OCI-LY1 (cell line): ENCODE data around the gene TUT1.

Experiments used
- H2AFZ ChIP-seq: fragments of 200-600 bp; sonication (generic), shearing (Covaris generic); 2 replicates; pipeline ENCODE4 v1.6.0; 2014; ENCODE audit warnings: antibody characterized with exemption, mild to moderate bottlenecking, low read length
- H3F3A ChIP-seq: fragments of 200-600 bp; sonication (generic), shearing (Covaris generic); 2 replicates; pipeline ENCODE4 v1.6.0; 2014; ENCODE audit warnings: mild to moderate bottlenecking, antibody characterized with exemption, low read length, moderate library complexity; ENCODE audit not compliant: insufficient read depth
- H3K27ac ChIP-seq: fragments of 200-600 bp; sonication (generic); 2 replicates; pipeline ENCODE4 v1.5.1; 2014; ENCODE audit warnings: low read length, mixed run types, mild to moderate bottlenecking, low read depth; ENCODE audit not compliant: poor library complexity, severe bottlenecking
- H3K27me3 ChIP-seq: fragments of 200-600 bp; sonication (generic); 2 replicates; pipeline ENCODE4 v1.6.0; 2014; ENCODE audit warnings: antibody characterized with exemption, mild to moderate bottlenecking, low read length, moderate library complexity; ENCODE audit not compliant: insufficient read depth
- H3K36me3 ChIP-seq: fragments of 200-600 bp; sonication (generic); 2 replicates; pipeline ENCODE4 v1.6.1; 2014; ENCODE audit warnings: mild to moderate bottlenecking, antibody characterized with exemption, low read length, moderate library complexity, mixed read lengths; ENCODE audit not compliant: insufficient read depth
- H3K4me1 ChIP-seq: fragments of 200-600 bp; sonication (generic); 2 replicates; pipeline ENCODE4 v1.5.1; 2014; ENCODE audit warnings: mild to moderate bottlenecking, low read length, moderate library complexity; ENCODE audit not compliant: insufficient read depth, severe bottlenecking
- H3K4me2 ChIP-seq: fragments of 200-600 bp; sonication (generic), shearing (Covaris generic); 2 replicates; pipeline ENCODE4 v1.6.1; 2014; ENCODE audit warnings: low read length
- H3K4me3 ChIP-seq: fragments of 200-600 bp; sonication (generic); 2 replicates; pipeline ENCODE4 v1.5.1; 2014; ENCODE audit warnings: low read length, low read depth, mild to moderate bottlenecking, mixed read lengths; ENCODE audit not compliant: poor library complexity, severe bottlenecking
- H3K79me2 ChIP-seq: fragments of 200-600 bp; shearing (Covaris generic); 2 replicates; pipeline ENCODE4 v1.6.1; 2016; ENCODE audit warnings: mixed run types, low read length, mixed read lengths; ENCODE audit not compliant: insufficient read depth
- H3K9ac ChIP-seq: fragments of 200-600 bp; sonication (generic), shearing (Covaris generic); 2 replicates; pipeline ENCODE4 v1.6.1; 2014; ENCODE audit warnings: mild to moderate bottlenecking, low read length, mixed read lengths
- H3K9me2 ChIP-seq: fragments of 200-600 bp; sonication (generic), shearing (Covaris generic); 2 replicates; pipeline ENCODE4 v1.6.1; 2014; ENCODE audit warnings: low read depth, mild to moderate bottlenecking, low read length, mixed read lengths
- H3K9me3 ChIP-seq: fragments of 200-600 bp; shearing (Covaris generic); 2 replicates; pipeline ENCODE4 v1.6.1; 2014; ENCODE audit warnings: low read length, mixed read lengths
- H4K20me1 ChIP-seq: fragments of 200-600 bp; sonication (generic), shearing (Covaris generic); 2 replicates; pipeline ENCODE4 v1.6.0; 2016; ENCODE audit warnings: mild to moderate bottlenecking, low read length; ENCODE audit not compliant: insufficient read depth
- CTCF ChIP-seq: fragments of 200-600 bp; sonication (generic), shearing (Covaris generic); IDR thresholded peaks from 2 replicates; pipeline ENCODE4 v1.5.1; 2017; ENCODE audit warnings: mild to moderate bottlenecking, antibody characterized with exemption, low read length, moderate library complexity, mixed read lengths
- EZH2 ChIP-seq: fragments of 200-600 bp; sonication (generic), shearing (Covaris generic); IDR thresholded peaks from 2 replicates; pipeline ENCODE4 v1.8.0; 2017; ENCODE audit warnings: borderline replicate concordance, mixed run types, mild to moderate bottlenecking, antibody characterized with exemption, low read length, moderate library complexity, mixed read lengths

TUT1 gene

GRCh38 chr11:62546244-62546928 is 44.9 kb downstream of the TUT1 start, which contains the start of gene AHNAK:
Gene AHNAK (minus strand): TSS chr11:62546806. CDS start chr11:62536098, 10,708 bp downstream.
- no peak within 1 kb of the TSS for H3K9ac ChIP-seq
- no peaks in the 10 kb centered on the region for H3K79me2 ChIP-seq
- H3F3A ChIP-seq = no peaks in the 10 kb centered on the region
- no peaks in the 10 kb centered on the region for H3K9me2 ChIP-seq
- TF ChIP-seq EZH2 = no peak
- no peak for TF ChIP-seq CTCF
- no peaks in the 10 kb centered on the region for H3K9me3 ChIP-seq
- no peak within 1 kb of the TSS for H3K27ac ChIP-seq
- H3K4me3 ChIP-seq = no peak within 1 kb of the TSS
- H3K4me2 ChIP-seq = peak within 1 kb of the TSS; percentile 33; the same call in 1 of the 2 replicates
- H3K27me3 ChIP-seq = peaks cover 4% of the 10 kb centered on the region
- no peaks in the 10 kb centered on the region for H4K20me1 ChIP-seq
- H3K36me3 ChIP-seq = no peaks in the 10 kb centered on the region
- H3K4me1 ChIP-seq = peaks cover 21% of the 10 kb centered on the region
- H2AFZ ChIP-seq = no peak within 1 kb of the TSS

- Histone ChIP-seq H3K9me2 (no peaks in the 10 kb centered on the region), H2AFZ (no peak overlapping the region), H3K9ac (no peak overlapping the region), H3K27ac (no peak overlapping the region), H3K4me1 (peaks cover 27% of the 10 kb centered on the region), H3F3A (no peaks in the 10 kb centered on the region), H3K4me3 (no peak overlapping the region), H3K4me2 (no peak overlapping the region; the same call in 1 of the 2 replicates), H3K79me2 (no peaks in the 10 kb centered on the region), H4K20me1 (no peaks in the 10 kb centered on the region), H3K27me3 (no peaks in the 10 kb centered on the region; the same call in none of the 2 replicates), H3K36me3 (no peaks in the 10 kb centered on the region), H3K9me3 (no peaks in the 10 kb centered on the region)
- TF ChIP-seq EZH2 (no peak), CTCF (no peak)
These were observed 45.7 kb downstream of the TUT1 start for GRCh38 chr11:62545437-62546243.

- H4K20me1 ChIP-seq = no peaks in the 10 kb centered on the region
- H3K4me2 ChIP-seq = no peak overlapping the region
- H3K9me2 ChIP-seq = no peaks in the 10 kb centered on the region
- no peaks in the 10 kb centered on the region for H3K79me2 ChIP-seq
- H3K9me3 ChIP-seq = no peaks in the 10 kb centered on the region
- no peak overlapping the region for H3K9ac ChIP-seq
- H3K36me3 ChIP-seq = no peaks in the 10 kb centered on the region
- TF ChIP-seq EZH2 (no peak), CTCF (no peak)
- no peaks in the 10 kb centered on the region; the same call in 1 of the 2 replicates for H3K27me3 ChIP-seq
- H3K4me1 ChIP-seq = peaks cover 30% of the 10 kb centered on the region
- H3K27ac ChIP-seq = no peak overlapping the region
- no peak overlapping the region for H3K4me3 ChIP-seq
- H3F3A ChIP-seq = no peaks in the 10 kb centered on the region
- H2AFZ ChIP-seq = no peak overlapping the region
These were observed 46.5 kb downstream of the TUT1 start for GRCh38 chr11:62544581-62545436.
